Measurements from ENCODE around the gene CTAG2. TPM values are rescaled to one million over a fixed set of nuclear protein-coding genes. Genes with fewer than 3 reads are reported as not detected.
"Not testable (repeated sequence)": the region's sequence is repeated elsewhere in the genome, so short reads cannot be mapped to it uniquely, and the experiment has no call there.

Gene CTAG2
- total and polyA plus RNA-seq, 4 donors = not detected

DNA sequence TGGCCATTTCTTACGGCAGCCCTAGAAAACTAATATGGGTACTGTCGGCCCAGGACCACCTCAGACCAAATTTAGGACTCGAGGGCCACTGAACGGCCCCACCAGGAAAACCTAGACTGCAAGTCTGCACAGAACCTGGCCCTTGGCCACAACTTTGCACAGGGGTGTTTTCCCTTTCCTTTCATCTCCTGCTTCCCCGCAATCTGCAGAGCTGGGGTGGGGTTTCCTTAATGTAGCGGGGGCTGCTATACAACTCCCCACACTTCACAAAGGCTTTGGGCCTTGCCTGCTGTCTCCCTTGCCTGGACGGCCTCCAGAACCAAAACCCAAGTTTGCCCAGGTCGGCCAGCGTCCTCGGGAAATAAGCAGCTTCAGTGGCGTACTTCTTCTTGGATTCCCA lies 22.4 kb downstream of the CTAG2 start:
- H3K9ac ChIP-seq (ENCODE audit: low read depth in 1 of 2, low read length in 2 of 2); H3K4me1 ChIP-seq (ENCODE audit: control insufficient read depth in 4 of 4, insufficient read depth in 4 of 4, low read length in 3 of 4); H3K27me3 ChIP-seq (ENCODE audit: control insufficient read depth in 4 of 4, insufficient read depth in 4 of 4, low read length in 3 of 4); H3K4me3 ChIP-seq (ENCODE audit: low read depth in 1 of 3, low read length in 3 of 3); DNase-seq (ENCODE audit: low spot score); H3K36me3 ChIP-seq (ENCODE audit: control insufficient read depth in 4 of 4, insufficient read depth in 3 of 4, low read depth in 1 of 4, low read length in 3 of 4); H3K27ac ChIP-seq (ENCODE audit: low read depth in 1 of 2, low read length in 2 of 2); H3K9me3 ChIP-seq (ENCODE audit: control insufficient read depth in 4 of 4, low read length in 3 of 4): not testable (repeated sequence)
- WGBS = no CpG with 5 or more reads among the region's 11 CpGs

DNA sequence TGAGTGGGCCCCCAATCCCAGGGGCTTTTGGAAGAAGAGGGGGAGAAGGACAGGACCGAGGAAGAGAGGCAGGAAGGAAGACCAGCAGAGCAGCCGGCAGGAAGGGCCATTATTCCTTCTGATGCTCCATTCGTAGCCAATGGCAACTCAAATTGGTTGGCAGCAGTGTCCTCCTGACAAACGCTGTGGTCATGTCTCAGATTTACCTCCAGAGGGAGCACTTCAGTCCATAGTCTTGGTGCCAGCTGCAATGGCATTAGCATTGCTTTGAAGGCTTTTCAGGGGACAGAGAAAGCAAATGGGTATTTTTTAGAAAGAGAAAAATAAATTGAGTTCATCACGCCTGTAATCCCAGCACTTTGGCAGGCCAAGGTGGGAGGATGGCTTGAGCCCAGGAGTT lies 24.4 kb downstream of the CTAG2 start:
- not testable (repeated sequence) for H3K9ac ChIP-seq (ENCODE audit: low read depth in 1 of 2, low read length in 2 of 2); H3K36me3 ChIP-seq (ENCODE audit: control insufficient read depth in 4 of 4, insufficient read depth in 3 of 4, low read depth in 1 of 4, low read length in 3 of 4); H3K27ac ChIP-seq (ENCODE audit: low read depth in 1 of 2, low read length in 2 of 2); H3K9me3 ChIP-seq (ENCODE audit: control insufficient read depth in 4 of 4, low read length in 3 of 4); H3K27me3 ChIP-seq (ENCODE audit: control insufficient read depth in 4 of 4, insufficient read depth in 4 of 4, low read length in 3 of 4); DNase-seq (ENCODE audit: low spot score); H3K4me1 ChIP-seq (ENCODE audit: control insufficient read depth in 4 of 4, insufficient read depth in 4 of 4, low read length in 3 of 4); H3K4me3 ChIP-seq (ENCODE audit: low read depth in 1 of 3, low read length in 3 of 3)
- no CpG with 5 or more reads among the region's 5 CpGs for WGBS

DNA sequence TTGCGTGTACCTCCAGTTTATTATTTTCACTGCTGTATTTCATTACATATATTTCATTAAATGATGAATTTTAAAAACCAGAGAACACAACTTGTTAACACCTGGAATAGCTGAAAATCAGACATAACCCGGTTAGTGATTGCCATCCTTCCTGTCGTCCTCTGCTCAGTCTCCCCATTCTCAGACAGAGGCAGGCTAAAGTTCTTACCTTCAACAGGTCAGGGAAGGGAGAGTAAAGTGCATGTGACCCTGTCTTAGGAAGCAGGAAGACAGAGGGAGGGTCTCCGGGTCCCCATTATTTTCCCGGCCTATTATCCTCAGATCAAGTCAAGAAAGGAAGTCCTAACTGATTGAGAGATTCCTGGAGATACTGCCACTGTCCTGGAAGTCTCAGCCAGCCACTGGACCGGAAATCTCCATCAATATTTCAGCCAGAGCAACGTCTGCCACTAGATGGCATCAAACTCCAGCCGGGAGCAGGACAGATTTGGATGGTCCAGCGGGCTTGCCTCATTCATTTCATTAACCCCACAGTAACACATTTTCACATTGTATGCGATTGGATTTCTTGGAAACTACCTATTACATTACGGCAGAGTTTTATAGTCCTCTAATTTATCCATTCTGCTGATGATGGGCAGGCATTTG lies 32.5 kb downstream of the CTAG2 start:
- not testable (repeated sequence) for H3K9ac ChIP-seq (ENCODE audit: low read depth in 1 of 2, low read length in 2 of 2); H3K4me1 ChIP-seq (ENCODE audit: control insufficient read depth in 4 of 4, insufficient read depth in 4 of 4, low read length in 3 of 4); H3K9me3 ChIP-seq (ENCODE audit: control insufficient read depth in 4 of 4, low read length in 3 of 4); H3K27me3 ChIP-seq (ENCODE audit: control insufficient read depth in 4 of 4, insufficient read depth in 4 of 4, low read length in 3 of 4); H3K27ac ChIP-seq (ENCODE audit: low read depth in 1 of 2, low read length in 2 of 2); DNase-seq (ENCODE audit: low spot score); H3K36me3 ChIP-seq (ENCODE audit: control insufficient read depth in 4 of 4, insufficient read depth in 3 of 4, low read depth in 1 of 4, low read length in 3 of 4); H3K4me3 ChIP-seq (ENCODE audit: low read depth in 1 of 3, low read length in 3 of 3)
- WGBS = 3% methylated on average over 3 of the region's 11 CpGs

DNA sequence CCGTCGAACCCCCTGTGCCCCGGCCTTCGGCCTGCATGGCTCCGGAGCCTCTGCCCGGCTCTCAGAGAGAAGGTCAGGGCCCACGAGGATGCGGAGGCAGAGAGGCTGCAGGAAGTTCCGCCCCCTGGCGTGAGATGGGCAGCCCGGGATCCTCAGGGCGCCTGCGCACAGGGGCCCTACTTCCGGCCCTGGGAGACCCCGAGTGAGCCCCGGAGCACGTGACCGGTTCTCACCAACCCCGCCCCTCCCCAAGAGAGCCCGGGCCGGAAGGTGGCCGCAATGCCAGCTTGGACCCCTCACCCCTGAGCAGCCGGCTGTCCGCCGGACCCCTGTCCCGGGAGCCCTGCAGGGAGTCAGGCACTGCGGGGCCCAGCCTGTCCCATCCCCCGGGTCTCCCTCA lies 34.2 kb downstream of the CTAG2 start, which contains the start of gene CTAG1B:
Gene CTAG1B, minus strand, starts transcription at position 101 of the 400 bp plus-strand sequence. Its CDS starts 64 bp downstream, at position 37.
- DNase-seq (ENCODE audit: low spot score); H3K27me3 ChIP-seq (ENCODE audit: control insufficient read depth in 4 of 4, insufficient read depth in 4 of 4, low read length in 3 of 4); H3K9me3 ChIP-seq (ENCODE audit: control insufficient read depth in 4 of 4, low read length in 3 of 4); H3K36me3 ChIP-seq (ENCODE audit: control insufficient read depth in 4 of 4, insufficient read depth in 3 of 4, low read depth in 1 of 4, low read length in 3 of 4); H3K4me3 ChIP-seq (ENCODE audit: low read depth in 1 of 3, low read length in 3 of 3); H3K27ac ChIP-seq (ENCODE audit: low read depth in 1 of 2, low read length in 2 of 2); H3K4me1 ChIP-seq (ENCODE audit: control insufficient read depth in 4 of 4, insufficient read depth in 4 of 4, low read length in 3 of 4); H3K9ac ChIP-seq (ENCODE audit: low read depth in 1 of 2, low read length in 2 of 2): not testable (repeated sequence)
- no CpG with 5 or more reads among the region's 28 CpGs for WGBS

DNA sequence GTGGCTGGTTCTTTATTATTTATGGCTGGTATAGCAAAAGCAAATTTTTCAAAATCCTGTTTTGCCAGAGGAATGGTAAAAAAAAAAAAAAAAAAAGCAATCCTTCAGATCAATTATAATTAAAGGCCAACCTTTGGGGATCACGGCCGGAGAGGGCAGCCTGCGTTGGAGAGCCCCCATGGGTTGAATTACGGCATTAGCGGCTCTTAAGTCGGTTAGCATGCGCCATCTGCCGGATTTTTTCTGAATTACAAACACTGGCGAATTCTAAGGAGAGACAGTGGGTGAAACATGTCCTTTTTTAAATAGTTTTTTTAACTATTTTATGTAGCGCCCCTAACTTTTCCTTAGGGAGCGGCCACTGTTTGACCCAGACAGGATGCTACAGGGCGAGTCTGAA lies 39.8 kb downstream of the CTAG2 start:
- H3K4me3 ChIP-seq (ENCODE audit: low read depth in 1 of 3, low read length in 3 of 3); H3K27ac ChIP-seq (ENCODE audit: low read depth in 1 of 2, low read length in 2 of 2); H3K9ac ChIP-seq (ENCODE audit: low read depth in 1 of 2, low read length in 2 of 2); H3K9me3 ChIP-seq (ENCODE audit: control insufficient read depth in 4 of 4, low read length in 3 of 4); H3K36me3 ChIP-seq (ENCODE audit: control insufficient read depth in 4 of 4, insufficient read depth in 3 of 4, low read depth in 1 of 4, low read length in 3 of 4); DNase-seq (ENCODE audit: low spot score); H3K4me1 ChIP-seq (ENCODE audit: control insufficient read depth in 4 of 4, insufficient read depth in 4 of 4, low read length in 3 of 4); H3K27me3 ChIP-seq (ENCODE audit: control insufficient read depth in 4 of 4, insufficient read depth in 4 of 4, low read length in 3 of 4): not testable (repeated sequence)
- WGBS = 10% methylated on average over 4 of the region's 12 CpGs

DNA sequence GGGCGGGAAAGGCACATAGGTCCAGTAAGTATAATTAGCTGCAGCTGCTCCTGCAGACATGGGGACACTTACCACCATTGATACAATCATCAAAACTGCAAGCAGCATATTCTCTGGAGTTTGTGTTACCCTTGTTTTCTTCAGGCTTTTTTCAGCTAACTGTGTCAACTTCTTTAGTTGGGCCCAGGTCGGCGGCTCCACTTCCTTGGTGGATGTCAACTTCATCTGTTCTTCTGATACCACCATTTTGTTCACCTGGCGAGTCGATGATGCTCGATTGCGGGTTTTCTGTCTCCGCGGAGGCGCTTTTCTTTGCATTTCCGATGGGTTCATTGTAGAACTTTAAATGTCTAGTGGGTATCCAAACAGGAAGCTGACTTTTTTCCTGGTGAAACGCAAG lies 42.2 kb downstream of the CTAG2 start:
- not testable (repeated sequence) for H3K36me3 ChIP-seq (ENCODE audit: control insufficient read depth in 4 of 4, insufficient read depth in 3 of 4, low read depth in 1 of 4, low read length in 3 of 4); H3K27ac ChIP-seq (ENCODE audit: low read depth in 1 of 2, low read length in 2 of 2); H3K9me3 ChIP-seq (ENCODE audit: control insufficient read depth in 4 of 4, low read length in 3 of 4); H3K9ac ChIP-seq (ENCODE audit: low read depth in 1 of 2, low read length in 2 of 2); H3K4me3 ChIP-seq (ENCODE audit: low read depth in 1 of 3, low read length in 3 of 3); DNase-seq (ENCODE audit: low spot score); H3K27me3 ChIP-seq (ENCODE audit: control insufficient read depth in 4 of 4, insufficient read depth in 4 of 4, low read length in 3 of 4)
- 82% methylated on average over 12 of the region's 12 CpGs for WGBS
- peaks cover 0 to 11% (median 9%) of the 10 kb centered on the region in 4 donors for H3K4me1 ChIP-seq (ENCODE audit: control insufficient read depth in 4 of 4, insufficient read depth in 4 of 4, low read length in 3 of 4)

DNA sequence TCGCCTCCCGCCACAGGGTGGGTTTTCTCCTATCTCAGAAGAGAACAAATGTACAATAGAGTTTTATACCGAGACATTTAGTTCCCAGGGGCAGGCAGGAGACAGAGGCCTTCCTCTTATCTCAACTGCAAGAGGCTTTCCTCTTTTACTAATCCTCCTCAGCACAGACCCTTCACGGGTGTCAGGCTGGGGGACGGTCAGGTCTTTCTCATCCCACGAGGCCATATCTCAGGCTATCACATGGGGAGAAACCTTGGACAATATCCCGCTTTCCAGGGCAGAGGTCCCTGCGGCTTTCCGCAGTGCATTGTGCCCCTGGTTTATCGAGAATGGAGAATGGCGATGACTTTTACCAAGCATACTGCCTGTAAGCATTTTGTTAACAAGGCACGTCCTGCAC lies 44.6 kb downstream of the CTAG2 start:
- H3K4me3 ChIP-seq (ENCODE audit: low read depth in 1 of 3, low read length in 3 of 3); H3K9ac ChIP-seq (ENCODE audit: low read depth in 1 of 2, low read length in 2 of 2); DNase-seq (ENCODE audit: low spot score); H3K36me3 ChIP-seq (ENCODE audit: control insufficient read depth in 4 of 4, insufficient read depth in 3 of 4, low read depth in 1 of 4, low read length in 3 of 4); H3K27me3 ChIP-seq (ENCODE audit: control insufficient read depth in 4 of 4, insufficient read depth in 4 of 4, low read length in 3 of 4); H3K9me3 ChIP-seq (ENCODE audit: control insufficient read depth in 4 of 4, low read length in 3 of 4); H3K27ac ChIP-seq (ENCODE audit: low read depth in 1 of 2, low read length in 2 of 2): not testable (repeated sequence)
- WGBS = 69% methylated on average over 12 of the region's 12 CpGs
- peaks cover 1 to 11% (median 9%) of the 10 kb centered on the region in 4 donors for H3K4me1 ChIP-seq (ENCODE audit: control insufficient read depth in 4 of 4, insufficient read depth in 4 of 4, low read length in 3 of 4)

DNA sequence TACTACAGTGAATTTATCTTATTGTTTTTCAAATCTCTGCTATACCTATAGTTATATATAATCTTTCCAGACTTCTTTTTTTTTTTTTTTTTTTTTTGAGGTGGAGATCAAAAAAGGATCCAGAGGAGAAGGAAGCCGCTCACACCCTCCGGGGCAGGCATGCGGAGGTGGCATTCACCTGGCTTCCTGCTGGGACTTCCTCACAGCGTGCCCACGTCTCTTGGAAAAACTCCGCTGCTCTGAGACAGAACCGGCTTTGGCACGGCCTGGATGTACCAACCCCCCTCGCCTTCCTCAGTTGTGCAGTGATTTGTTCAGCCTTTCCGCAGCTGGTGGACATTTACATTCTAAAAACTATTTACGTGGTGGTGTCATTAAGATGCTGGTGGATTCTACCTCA lies 45.4 kb downstream of the CTAG2 start:
- H3K9me3 ChIP-seq (ENCODE audit: control insufficient read depth in 4 of 4, low read length in 3 of 4); H3K27me3 ChIP-seq (ENCODE audit: control insufficient read depth in 4 of 4, insufficient read depth in 4 of 4, low read length in 3 of 4); H3K4me3 ChIP-seq (ENCODE audit: low read depth in 1 of 3, low read length in 3 of 3); H3K36me3 ChIP-seq (ENCODE audit: control insufficient read depth in 4 of 4, insufficient read depth in 3 of 4, low read depth in 1 of 4, low read length in 3 of 4); DNase-seq (ENCODE audit: low spot score); H3K9ac ChIP-seq (ENCODE audit: low read depth in 1 of 2, low read length in 2 of 2): not testable (repeated sequence)
- Histone ChIP-seq H3K27ac (ENCODE audit: low read depth in 1 of 2, low read length in 2 of 2) (peak overlapping the region in 1 of 2 donors; percentile 56), H3K4me1 (ENCODE audit: control insufficient read depth in 4 of 4, insufficient read depth in 4 of 4, low read length in 3 of 4) (peaks cover 1 to 11% (median 9%) of the 10 kb centered on the region in 4 donors)
- 92% methylated on average over 10 of the region's 11 CpGs for WGBS

Data from liver (tissue), 9 donors.